HL-60 (cell line): ENCODE measurements around the gene ACTRT2.

Experiments
- DNase-seq, 2 experiments: peaks; one replicate each; pipeline ENCODE4 v3.0.0-alpha.2; 2010 to 2020; ENCODE audit warnings: low read depth in 1 of 2, low spot score in 1 of 2
- H3K27ac ChIP-seq: fragments of 250-450 bp; sonication (Bioruptor Pico); replicated peaks from 2 replicates; pipeline ENCODE4 v1.5.1; 2020; ENCODE audit warnings: mild to moderate bottlenecking, moderate library complexity
- H3K27me3 ChIP-seq: fragments of 250-450 bp; sonication (Bioruptor Pico); 2 replicates; pipeline ENCODE4 v1.5.1; 2021; ENCODE audit warnings: mild to moderate bottlenecking, moderate library complexity; ENCODE audit not compliant: insufficient read depth, poor library complexity, severe bottlenecking
- H3K4me3 ChIP-seq: replicated peaks from 2 replicates; pipeline ENCODE4 v1.5.1; 2011; ENCODE audit warnings: mild to moderate bottlenecking, control low read depth, low read length; ENCODE audit not compliant: insufficient read depth
- CTCF ChIP-seq: IDR thresholded peaks from one replicate; pipeline ENCODE4 v1.5.1; 2011; ENCODE audit warnings: low read length, control low read depth, inconsistent platforms; ENCODE audit not compliant: insufficient read depth
- GABPA ChIP-seq: IDR thresholded peaks from 2 replicates; pipeline ENCODE4 v1.6.1; 2012; ENCODE audit warnings: low read depth
- POLR2AphosphoS5 ChIP-seq: IDR thresholded peaks from 2 replicates; pipeline ENCODE4 v1.6.1; 2012; ENCODE audit warnings: low read depth
- SPI1 ChIP-seq: IDR thresholded peaks from 2 replicates; pipeline ENCODE4 v1.6.1; 2012; ENCODE audit warnings: low read depth, mild to moderate bottlenecking, borderline replicate concordance
- TF ChIP-seq, protein P1 (sequence below): IDR thresholded peaks from 2 replicates; pipeline ENCODE4 v1.6.1; 2012; ENCODE audit warnings: low read depth; ENCODE audit not compliant: insufficient replicate concordance

Gene ACTRT2

GRCh38 chr1:3061981-3062615, 40.8 kb downstream of the ACTRT2 start:
- peaks cover 8% of the 10 kb centered on the region for H3K27me3 ChIP-seq
- no peak for DNase-seq
- H3K4me3 ChIP-seq: no peak overlapping the region
- no peak overlapping the region for H3K27ac ChIP-seq
- no peak for TF ChIP-seq SPI1
- TF ChIP-seq CTCF: no peak
- TF ChIP-seq POLR2AphosphoS5: no peak
- TF ChIP-seq, protein P1, sequence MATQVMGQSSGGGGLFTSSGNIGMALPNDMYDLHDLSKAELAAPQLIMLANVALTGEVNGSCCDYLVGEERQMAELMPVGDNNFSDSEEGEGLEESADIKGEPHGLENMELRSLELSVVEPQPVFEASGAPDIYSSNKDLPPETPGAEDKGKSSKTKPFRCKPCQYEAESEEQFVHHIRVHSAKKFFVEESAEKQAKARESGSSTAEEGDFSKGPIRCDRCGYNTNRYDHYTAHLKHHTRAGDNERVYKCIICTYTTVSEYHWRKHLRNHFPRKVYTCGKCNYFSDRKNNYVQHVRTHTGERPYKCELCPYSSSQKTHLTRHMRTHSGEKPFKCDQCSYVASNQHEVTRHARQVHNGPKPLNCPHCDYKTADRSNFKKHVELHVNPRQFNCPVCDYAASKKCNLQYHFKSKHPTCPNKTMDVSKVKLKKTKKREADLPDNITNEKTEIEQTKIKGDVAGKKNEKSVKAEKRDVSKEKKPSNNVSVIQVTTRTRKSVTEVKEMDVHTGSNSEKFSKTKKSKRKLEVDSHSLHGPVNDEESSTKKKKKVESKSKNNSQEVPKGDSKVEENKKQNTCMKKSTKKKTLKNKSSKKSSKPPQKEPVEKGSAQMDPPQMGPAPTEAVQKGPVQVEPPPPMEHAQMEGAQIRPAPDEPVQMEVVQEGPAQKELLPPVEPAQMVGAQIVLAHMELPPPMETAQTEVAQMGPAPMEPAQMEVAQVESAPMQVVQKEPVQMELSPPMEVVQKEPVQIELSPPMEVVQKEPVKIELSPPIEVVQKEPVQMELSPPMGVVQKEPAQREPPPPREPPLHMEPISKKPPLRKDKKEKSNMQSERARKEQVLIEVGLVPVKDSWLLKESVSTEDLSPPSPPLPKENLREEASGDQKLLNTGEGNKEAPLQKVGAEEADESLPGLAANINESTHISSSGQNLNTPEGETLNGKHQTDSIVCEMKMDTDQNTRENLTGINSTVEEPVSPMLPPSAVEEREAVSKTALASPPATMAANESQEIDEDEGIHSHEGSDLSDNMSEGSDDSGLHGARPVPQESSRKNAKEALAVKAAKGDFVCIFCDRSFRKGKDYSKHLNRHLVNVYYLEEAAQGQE: no peak
- no peak for TF ChIP-seq GABPA

DNA sequence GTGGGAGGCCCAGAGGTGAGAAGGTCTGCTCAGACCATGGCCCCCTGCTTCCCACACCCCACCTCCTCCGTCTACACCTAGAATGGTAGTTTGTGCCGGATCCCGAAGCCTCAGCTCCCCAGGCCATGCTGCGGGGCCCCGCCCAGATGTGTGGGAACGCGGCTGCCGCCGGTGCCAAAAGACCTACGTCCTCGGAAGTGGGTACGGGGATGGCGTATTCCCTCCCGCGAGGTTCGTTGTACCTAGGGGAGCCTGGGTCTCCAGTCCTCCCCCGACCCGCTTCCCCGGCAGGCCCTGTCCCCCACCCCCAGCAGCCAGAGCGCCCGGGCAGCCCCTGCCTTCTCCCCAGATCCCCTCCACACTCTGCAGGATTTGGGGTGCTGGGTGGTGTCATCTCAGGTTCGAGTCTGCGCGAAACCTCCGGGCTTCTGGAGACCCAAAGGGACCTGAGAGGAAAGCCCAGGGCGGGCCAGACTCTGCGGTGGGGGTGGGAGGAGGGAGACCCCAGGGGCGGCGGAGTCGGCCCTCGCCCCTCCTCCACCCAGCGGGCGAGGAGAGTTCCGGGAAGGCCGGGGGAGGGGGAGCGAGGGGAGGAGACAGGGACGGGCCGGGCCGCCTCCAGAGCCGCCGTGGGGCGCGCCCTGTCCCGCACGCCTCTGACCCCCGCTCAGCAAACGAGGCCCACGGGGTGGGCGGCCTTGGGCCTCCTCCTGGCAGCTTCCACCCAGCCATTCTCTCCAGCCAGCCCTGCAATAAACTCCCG, 41.5 kb downstream of the ACTRT2 start:
- H3K4me3 ChIP-seq: no peak overlapping the region
- peaks cover 15% of the 10 kb centered on the region for H3K27me3 ChIP-seq
- DNase-seq: no peak
- H3K27ac ChIP-seq: no peak overlapping the region
- TF ChIP-seq SPI1: no peak

DNA sequence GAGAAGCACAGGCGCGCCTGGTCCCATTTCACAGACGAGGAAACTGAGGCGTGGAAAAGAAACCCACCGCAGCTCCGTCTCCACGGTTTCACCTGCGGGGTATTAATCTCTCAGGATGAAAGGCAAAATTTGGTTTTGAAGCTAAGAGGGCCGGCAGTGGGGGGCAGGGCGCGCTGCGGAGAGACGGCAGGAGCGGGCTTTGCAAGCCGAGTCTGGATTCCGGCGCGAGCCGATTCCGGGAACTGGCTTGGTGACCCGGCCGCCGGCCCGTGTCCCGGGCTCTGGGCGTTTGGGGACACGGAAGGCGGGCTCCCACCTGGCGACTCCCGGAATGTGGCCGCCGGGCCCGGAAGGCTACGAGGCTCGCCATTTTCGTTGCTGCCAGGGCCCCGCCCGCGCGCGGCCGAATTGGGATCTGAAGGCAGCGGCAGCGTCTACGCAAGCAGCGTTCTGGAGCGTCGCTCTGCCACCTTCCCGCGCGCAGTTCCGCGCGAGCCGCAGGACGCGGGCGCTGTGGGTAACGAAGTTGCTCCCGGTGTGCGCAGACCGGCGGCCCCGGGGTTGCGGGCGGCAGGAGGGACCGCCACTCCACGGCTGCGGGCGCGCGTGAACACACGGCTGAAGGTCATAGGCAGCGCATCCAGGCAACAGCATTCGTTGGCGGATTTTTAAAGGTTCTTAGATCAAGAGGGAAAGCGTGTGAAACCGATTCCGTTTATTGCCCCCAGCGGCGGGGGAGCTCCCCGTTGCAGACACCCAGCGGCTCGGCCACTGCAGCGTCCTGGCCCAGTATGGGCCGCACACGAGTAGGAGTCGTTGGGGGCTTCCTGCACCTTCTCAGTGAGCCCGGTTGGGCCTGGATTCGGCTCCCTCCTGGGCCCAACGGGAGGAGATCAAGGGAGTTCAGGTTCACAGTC, 42.4 kb downstream of the ACTRT2 start:
- Histone ChIP-seq H3K27me3 (peaks cover 19% of the 10 kb centered on the region), H3K27ac (no peak overlapping the region), H3K4me3 (no peak overlapping the region)
- no peak for DNase-seq
- no peak for TF ChIP-seq GABPA
- TF ChIP-seq, protein P1: no peak
- no peak for TF ChIP-seq CTCF
- no peak for TF ChIP-seq SPI1
- no peak for TF ChIP-seq POLR2AphosphoS5

DNA sequence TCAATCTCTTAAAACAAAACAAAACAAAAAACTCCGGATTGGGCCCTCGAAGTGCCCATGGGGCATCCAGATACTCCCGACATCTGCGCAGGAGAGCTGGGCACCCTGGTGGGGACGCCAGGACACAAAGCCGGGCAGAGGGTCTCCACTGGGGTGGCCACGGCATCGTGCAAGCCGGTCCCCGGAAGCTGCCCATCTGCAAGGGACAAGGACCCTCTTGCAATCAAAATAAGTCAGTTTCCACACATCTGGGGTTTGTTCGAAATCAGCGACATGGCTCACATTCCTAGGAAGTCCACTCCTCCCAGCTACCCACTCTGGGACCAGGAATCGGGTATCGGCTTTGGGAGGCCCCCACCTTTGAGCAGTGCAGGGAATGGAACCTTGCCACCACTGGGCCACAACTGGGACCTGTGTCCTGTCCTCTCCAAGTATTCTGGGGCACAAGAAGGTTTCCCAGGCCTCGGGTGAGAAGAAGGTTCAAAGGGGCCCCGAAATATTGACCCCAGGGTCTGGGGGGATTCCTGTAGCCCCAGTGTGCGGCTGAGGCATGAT, 43.1 kb downstream of the ACTRT2 start:
- TF ChIP-seq CTCF: no peak
- TF ChIP-seq POLR2AphosphoS5: no peak
- TF ChIP-seq, protein P1: no peak
- TF ChIP-seq SPI1: no peak
- TF ChIP-seq GABPA: no peak
- Histone ChIP-seq H3K27me3 (peaks cover 23% of the 10 kb centered on the region), H3K27ac (no peak overlapping the region), H3K4me3 (no peak overlapping the region)
- DNase-seq: no peak
